ENCODE data around the gene SORCS1. TPM values are rescaled to one million over a fixed set of nuclear protein-coding genes. Genes with fewer than 3 reads are reported as not detected.
A peak's percentile ranks its signal among the peaks of the same experiment; 100 is the strongest.

The SORCS1 gene
- polyA plus RNA-seq, 1 of the 3 experiments (the other 2 are of a cell fraction), result 0.66 TPM

DNA sequence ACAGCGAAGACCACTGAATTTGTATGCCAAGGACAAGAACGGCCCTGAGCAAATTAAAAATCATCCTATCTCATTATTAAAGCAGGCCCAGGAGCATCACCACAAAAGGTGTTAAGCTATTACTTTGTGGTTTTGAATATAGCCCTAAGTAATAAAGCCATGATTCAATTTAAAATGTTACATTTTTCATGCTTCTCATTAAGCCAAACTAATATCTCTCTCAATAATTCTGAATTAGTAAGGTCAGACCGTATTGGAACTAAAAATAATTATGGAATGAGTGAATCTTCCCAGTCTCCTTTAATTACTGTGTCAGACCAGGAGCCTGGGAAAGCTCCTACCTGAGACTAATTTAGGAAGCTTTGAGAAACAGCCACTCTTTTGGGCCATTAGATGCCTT lies 162.4 kb downstream of the SORCS1 start:
- no peaks in the 10 kb centered on the region for H3F3A ChIP-seq (replicated peaks; ENCODE audit: insufficient read depth)
- CTCF ChIA-PET, result interaction anchor here (1.2 to 2.3 kb wide), 2 partner anchors 17 to 297 kb away, joined by 3 to 9 read pairs; no protein-coding TSS in a partner anchor
- H3K4me3 ChIP-seq (ENCODE audit: low read depth in 2 of 2, low read length in 1 of 2), result no peak overlapping the region
- no peaks in the 10 kb centered on the region for H3K36me3 ChIP-seq (replicated peaks in 1 of 2; ENCODE audit: control insufficient read depth in 1 of 2, insufficient read depth in 2 of 2, low read length in 1 of 2)
- H3K79me2 ChIP-seq (ENCODE audit: insufficient read depth), result no peaks in the 10 kb centered on the region
- H3K9me3 ChIP-seq, result no peaks in the 10 kb centered on the region
- no peaks in the 10 kb centered on the region for H4K20me1 ChIP-seq (ENCODE audit: insufficient read depth)
- no peak overlapping the region for H3K4me2 ChIP-seq
- no peak for DNase-seq
- no peak overlapping the region for H3K9ac ChIP-seq
- no peak overlapping the region for H2AFZ ChIP-seq (ENCODE audit: low read depth)
- POLR2A ChIA-PET, result no interaction called here
- peak overlapping the region in 1 of 2 experiments; percentile 31; a peak in 1 of 4 replicates for H3K27ac ChIP-seq (ENCODE audit: low read depth in 2 of 2, low read length in 1 of 2)
- 35% methylated on average over 3 of the region's 3 CpGs for WGBS (ENCODE audit: low lambda C conversion rate)
- no peaks in the 10 kb centered on the region for H3K9me2 ChIP-seq
- peaks cover 0 to 22% of the 10 kb centered on the region in 2 experiments; a peak in 2 of 4 replicates for H3K4me1 ChIP-seq (ENCODE audit: control insufficient read depth in 1 of 2, insufficient read depth in 2 of 2, low read depth in 1 of 2, low read length in 1 of 2)
- no peaks in the 10 kb centered on the region for H3K27me3 ChIP-seq (ENCODE audit: insufficient read depth)
- TF ChIP-seq EP300 (IDR thresholded peaks at IDR 0.05; ENCODE audit: borderline replicate concordance in 1 of 2, low read depth in 1 of 2, low read length in 1 of 2) (no peak), SIN3A (IDR thresholded peaks at IDR 0.05; ENCODE audit: borderline replicate concordance, low read depth, low read length) (no peak), MEF2A (IDR thresholded peaks at IDR 0.05; ENCODE audit: borderline replicate concordance, low read depth) (no peak), RAD21 (IDR thresholded peaks at IDR 0.05; ENCODE audit: low read length) (no peak), YY1 (IDR thresholded peaks at IDR 0.05; ENCODE audit: low read depth) (no peak), JUND (IDR thresholded peaks at IDR 0.05) (no peak), ELF1 (IDR thresholded peaks at IDR 0.05) (no peak), EZH2phosphoT487 (IDR thresholded peaks at IDR 0.05; ENCODE audit: borderline replicate concordance, low read depth) (no peak), TCF12 (IDR thresholded peaks at IDR 0.05) (no peak), CHD2 (IDR thresholded peaks at IDR 0.05; ENCODE audit: low read length, partially characterized antibody) (no peak), TEAD4 (IDR thresholded peaks at IDR 0.05; ENCODE audit: borderline replicate concordance, insufficient read depth) (no peak)
- TF ChIP-seq, protein P1, sequence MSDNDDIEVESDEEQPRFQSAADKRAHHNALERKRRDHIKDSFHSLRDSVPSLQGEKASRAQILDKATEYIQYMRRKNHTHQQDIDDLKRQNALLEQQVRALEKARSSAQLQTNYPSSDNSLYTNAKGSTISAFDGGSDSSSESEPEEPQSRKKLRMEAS (IDR thresholded peaks at IDR 0.05; ENCODE audit: low read depth), result no peak
- TF ChIP-seq, protein P2, sequence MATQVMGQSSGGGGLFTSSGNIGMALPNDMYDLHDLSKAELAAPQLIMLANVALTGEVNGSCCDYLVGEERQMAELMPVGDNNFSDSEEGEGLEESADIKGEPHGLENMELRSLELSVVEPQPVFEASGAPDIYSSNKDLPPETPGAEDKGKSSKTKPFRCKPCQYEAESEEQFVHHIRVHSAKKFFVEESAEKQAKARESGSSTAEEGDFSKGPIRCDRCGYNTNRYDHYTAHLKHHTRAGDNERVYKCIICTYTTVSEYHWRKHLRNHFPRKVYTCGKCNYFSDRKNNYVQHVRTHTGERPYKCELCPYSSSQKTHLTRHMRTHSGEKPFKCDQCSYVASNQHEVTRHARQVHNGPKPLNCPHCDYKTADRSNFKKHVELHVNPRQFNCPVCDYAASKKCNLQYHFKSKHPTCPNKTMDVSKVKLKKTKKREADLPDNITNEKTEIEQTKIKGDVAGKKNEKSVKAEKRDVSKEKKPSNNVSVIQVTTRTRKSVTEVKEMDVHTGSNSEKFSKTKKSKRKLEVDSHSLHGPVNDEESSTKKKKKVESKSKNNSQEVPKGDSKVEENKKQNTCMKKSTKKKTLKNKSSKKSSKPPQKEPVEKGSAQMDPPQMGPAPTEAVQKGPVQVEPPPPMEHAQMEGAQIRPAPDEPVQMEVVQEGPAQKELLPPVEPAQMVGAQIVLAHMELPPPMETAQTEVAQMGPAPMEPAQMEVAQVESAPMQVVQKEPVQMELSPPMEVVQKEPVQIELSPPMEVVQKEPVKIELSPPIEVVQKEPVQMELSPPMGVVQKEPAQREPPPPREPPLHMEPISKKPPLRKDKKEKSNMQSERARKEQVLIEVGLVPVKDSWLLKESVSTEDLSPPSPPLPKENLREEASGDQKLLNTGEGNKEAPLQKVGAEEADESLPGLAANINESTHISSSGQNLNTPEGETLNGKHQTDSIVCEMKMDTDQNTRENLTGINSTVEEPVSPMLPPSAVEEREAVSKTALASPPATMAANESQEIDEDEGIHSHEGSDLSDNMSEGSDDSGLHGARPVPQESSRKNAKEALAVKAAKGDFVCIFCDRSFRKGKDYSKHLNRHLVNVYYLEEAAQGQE (IDR thresholded peaks at IDR 0.05; ENCODE audit: low read depth, low read length), result no peak
- TF ChIP-seq, protein P3, sequence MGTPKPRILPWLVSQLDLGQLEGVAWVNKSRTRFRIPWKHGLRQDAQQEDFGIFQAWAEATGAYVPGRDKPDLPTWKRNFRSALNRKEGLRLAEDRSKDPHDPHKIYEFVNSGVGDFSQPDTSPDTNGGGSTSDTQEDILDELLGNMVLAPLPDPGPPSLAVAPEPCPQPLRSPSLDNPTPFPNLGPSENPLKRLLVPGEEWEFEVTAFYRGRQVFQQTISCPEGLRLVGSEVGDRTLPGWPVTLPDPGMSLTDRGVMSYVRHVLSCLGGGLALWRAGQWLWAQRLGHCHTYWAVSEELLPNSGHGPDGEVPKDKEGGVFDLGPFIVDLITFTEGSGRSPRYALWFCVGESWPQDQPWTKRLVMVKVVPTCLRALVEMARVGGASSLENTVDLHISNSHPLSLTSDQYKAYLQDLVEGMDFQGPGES (IDR thresholded peaks at IDR 0.05; ENCODE audit: low read depth, low read length), result no peak
